Neural crest cell (in vitro differentiated cells): ENCODE measurements around the gene ELMOD2. TPM values are rescaled to one million over a fixed set of nuclear protein-coding genes. Genes with fewer than 3 reads are reported as not detected.

Experiments
- DNase-seq: peaks from one replicate; pipeline ENCODE4 v3.0.0; 2021; ENCODE audit warnings: low read depth, mixed read lengths, low spot score
- H3K27ac Mint-ChIP-seq: one replicate; pipeline ENCODE4 v1.8.0; 2021; ENCODE audit warnings: mild to moderate bottlenecking, mixed read lengths; ENCODE audit not compliant: unreplicated experiment
- H3K27me3 Mint-ChIP-seq: 2 replicates; pipeline ENCODE4 v1.8.0; 2021; ENCODE audit warnings: low read depth, mild to moderate bottlenecking, mixed read lengths
- H3K36me3 Mint-ChIP-seq: 2 replicates; pipeline ENCODE4 v1.8.0; 2021; ENCODE audit warnings: low read depth, mild to moderate bottlenecking, mixed read lengths
- H3K4me1 Mint-ChIP-seq: 2 replicates; pipeline ENCODE4 v1.8.0; 2021; ENCODE audit warnings: mixed read lengths
- H3K4me3 Mint-ChIP-seq: one replicate; pipeline ENCODE4 v1.8.0; 2021; ENCODE audit warnings: mild to moderate bottlenecking, mixed read lengths
- H3K9me3 Mint-ChIP-seq: 2 replicates; pipeline ENCODE4 v1.8.0; 2021; ENCODE audit warnings: mixed read lengths
- CTCF ChIP-seq: fragments of 200-600 bp; sonication (generic); conservative IDR thresholded peaks from 2 replicates; pipeline ENCODE4 v1.5.0; 2021; ENCODE audit warnings: antibody characterized with exemption, mild to moderate bottlenecking
- long read RNA-seq: library from polyadenylated mRNA; unstranded; transcript quantifications from one replicate; pipeline ENCODE4 v2.0.0, GENCODE V29; 2020
- total RNA-seq: library from RNA; stranded (reverse); gene quantifications from 2 replicates; pipeline ENCODE4 v1.2.1, GENCODE V29; 2021

Gene ELMOD2, protein sequence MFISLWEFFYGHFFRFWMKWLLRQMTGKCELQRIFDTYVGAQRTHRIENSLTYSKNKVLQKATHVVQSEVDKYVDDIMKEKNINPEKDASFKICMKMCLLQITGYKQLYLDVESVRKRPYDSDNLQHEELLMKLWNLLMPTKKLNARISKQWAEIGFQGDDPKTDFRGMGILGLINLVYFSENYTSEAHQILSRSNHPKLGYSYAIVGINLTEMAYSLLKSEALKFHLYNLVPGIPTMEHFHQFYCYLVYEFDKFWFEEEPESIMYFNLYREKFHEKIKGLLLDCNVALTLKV
- 49.1 and 52.3 TPM in 2 replicates for total RNA-seq
- long read RNA-seq, full-length matches to known transcripts = 20 of 31 reads
- long read RNA-seq, partial matches to known transcripts = 0 of 31 reads
- long read RNA-seq, other reads (novel, unspliced or antisense) = 11 of 31 reads

DNA sequence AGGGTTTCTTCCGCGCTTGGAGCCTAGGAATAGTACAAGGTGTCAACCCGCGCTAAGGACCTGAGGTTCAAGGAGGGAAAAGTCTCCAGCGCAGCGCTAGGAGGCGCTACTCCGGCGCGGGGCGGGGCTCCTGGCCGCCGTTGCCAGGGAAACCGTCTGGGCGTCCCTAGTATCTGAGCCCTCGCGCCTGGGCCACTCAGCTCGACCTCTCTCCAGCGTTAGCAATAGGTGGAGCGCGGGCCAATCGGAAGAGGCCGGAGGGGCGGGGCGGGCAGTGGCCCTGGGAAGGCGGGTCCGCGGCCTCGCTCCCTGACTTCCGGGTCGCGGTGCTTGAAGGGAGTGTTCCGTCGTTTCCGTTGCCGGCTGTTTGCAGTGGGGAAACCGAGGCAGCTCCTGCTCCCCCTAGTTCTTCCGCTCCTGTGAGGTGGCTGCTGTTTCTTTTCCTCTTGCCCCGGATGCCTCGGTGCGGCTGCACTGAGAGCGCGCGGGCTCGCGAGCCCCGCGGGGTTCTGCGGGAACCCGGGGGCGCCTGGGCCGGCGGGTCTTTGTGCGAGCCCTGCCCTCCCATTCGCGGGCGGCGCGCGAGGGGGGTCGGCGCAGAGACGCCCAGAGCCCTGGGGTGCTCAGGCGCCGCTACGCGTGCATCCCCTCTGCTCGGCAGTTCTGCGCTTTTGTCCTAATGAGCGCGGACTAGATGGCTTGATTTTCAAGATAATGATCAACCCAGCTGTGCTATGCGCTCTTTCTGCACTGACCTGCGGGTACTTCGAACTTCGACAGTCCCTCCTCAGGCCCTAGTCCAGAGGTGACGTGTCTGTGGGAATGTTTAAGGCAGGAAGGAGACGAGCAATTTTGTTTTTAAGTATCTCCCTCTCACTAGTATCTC, at the start of gene ELMOD2:
Gene ELMOD2 (plus strand): TSS at position 312 of the 886 bp plus-strand sequence. CDS start 1,261 bp downstream, outside the sequence.
- Mint-ChIP-seq H3K27ac (peak within 1 kb of the TSS; percentile 94), H3K4me3 (peak within 1 kb of the TSS; percentile 93), H3K36me3 (peaks cover 18% of the 10 kb centered on the region)

DNA sequence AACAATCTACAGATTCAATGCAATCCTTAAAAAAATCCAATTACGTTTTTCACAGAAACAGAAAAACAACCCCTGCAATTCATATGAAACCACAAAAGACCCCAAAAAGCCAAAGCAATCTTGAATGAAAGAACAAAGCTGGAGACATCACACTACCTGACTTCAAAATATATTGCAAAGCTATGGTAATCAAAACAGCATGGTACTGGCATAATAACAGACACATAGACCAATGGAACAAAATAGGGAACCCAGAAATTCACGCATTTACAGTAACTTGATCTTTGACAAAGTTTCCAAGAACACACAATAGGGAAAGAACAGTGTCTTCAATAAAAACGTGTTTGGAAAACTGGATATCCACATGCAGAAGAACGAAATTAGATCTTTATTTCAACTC, 40.5 kb upstream of the ELMOD2 start:
- H3K27ac Mint-ChIP-seq = no peak overlapping the region
- DNase-seq = no peak
- TF ChIP-seq CTCF = no peak
- peaks cover 10% of the 10 kb centered on the region for H3K9me3 Mint-ChIP-seq
- no peaks in the 10 kb centered on the region for H3K4me1 Mint-ChIP-seq
- H3K27me3 Mint-ChIP-seq = no peaks in the 10 kb centered on the region
- no peak overlapping the region for H3K4me3 Mint-ChIP-seq
- peaks cover 8% of the 10 kb centered on the region for H3K36me3 Mint-ChIP-seq

More for the DNA sequence above, at the start of gene ELMOD2:
- Mint-ChIP-seq H3K4me1 (peaks cover 29% of the 10 kb centered on the region), H3K27me3 (no peaks in the 10 kb centered on the region), H3K9me3 (no peaks in the 10 kb centered on the region)
- peak; percentile 94 for DNase-seq
- TF ChIP-seq CTCF = peak; percentile 94

DNA sequence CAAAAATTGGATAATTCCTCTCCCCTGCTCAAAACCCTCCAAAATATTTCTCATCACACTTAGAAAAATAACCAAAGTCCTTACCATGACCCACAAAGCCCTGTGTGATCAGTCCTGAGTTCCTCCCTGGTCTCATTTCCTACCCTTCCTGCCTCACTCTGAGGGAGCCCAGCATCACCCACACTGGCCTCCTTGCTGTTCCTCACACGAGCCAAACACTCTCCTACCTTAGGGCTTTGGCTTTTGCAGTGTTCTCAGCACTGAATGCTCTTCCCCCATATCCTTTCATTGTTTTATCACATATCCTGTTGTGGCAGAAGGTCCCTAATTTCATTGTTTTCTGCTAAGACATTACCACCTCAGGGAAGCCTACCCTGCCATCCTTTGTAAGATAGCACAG, 38.0 kb upstream of the ELMOD2 start:
- H3K27ac Mint-ChIP-seq = no peak overlapping the region
- H3K4me3 Mint-ChIP-seq = no peak overlapping the region
- peaks cover 5% of the 10 kb centered on the region for H3K27me3 Mint-ChIP-seq
- no peak for DNase-seq
- peaks cover 10% of the 10 kb centered on the region for H3K9me3 Mint-ChIP-seq
- TF ChIP-seq CTCF = no peak
- H3K36me3 Mint-ChIP-seq = peaks cover 8% of the 10 kb centered on the region
- no peaks in the 10 kb centered on the region for H3K4me1 Mint-ChIP-seq

DNA sequence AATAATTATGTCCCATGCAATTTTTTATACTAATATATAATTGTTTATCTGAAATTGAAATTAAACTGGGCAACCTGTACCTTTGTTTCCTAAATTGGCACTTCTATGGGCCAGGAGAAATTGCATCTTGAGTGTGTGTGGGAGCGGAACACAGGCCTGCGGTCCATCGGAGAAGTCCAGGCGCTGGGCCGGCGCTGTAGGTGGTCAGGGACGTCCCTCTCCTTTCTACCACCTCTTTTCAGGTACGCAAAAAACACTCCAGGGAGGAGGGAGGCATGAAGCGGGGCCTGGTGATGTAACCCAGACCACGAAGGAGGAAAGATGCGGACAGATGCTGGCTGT, 26.6 kb upstream of the ELMOD2 start:
- no peak for DNase-seq
- Mint-ChIP-seq H3K27me3 (peaks cover 62% of the 10 kb centered on the region), H3K36me3 (no peaks in the 10 kb centered on the region), H3K9me3 (no peaks in the 10 kb centered on the region), H3K4me1 (peaks cover 4% of the 10 kb centered on the region), H3K4me3 (peak overlapping the region; percentile 74), H3K27ac (no peak overlapping the region)
- no peak for TF ChIP-seq CTCF

DNA sequence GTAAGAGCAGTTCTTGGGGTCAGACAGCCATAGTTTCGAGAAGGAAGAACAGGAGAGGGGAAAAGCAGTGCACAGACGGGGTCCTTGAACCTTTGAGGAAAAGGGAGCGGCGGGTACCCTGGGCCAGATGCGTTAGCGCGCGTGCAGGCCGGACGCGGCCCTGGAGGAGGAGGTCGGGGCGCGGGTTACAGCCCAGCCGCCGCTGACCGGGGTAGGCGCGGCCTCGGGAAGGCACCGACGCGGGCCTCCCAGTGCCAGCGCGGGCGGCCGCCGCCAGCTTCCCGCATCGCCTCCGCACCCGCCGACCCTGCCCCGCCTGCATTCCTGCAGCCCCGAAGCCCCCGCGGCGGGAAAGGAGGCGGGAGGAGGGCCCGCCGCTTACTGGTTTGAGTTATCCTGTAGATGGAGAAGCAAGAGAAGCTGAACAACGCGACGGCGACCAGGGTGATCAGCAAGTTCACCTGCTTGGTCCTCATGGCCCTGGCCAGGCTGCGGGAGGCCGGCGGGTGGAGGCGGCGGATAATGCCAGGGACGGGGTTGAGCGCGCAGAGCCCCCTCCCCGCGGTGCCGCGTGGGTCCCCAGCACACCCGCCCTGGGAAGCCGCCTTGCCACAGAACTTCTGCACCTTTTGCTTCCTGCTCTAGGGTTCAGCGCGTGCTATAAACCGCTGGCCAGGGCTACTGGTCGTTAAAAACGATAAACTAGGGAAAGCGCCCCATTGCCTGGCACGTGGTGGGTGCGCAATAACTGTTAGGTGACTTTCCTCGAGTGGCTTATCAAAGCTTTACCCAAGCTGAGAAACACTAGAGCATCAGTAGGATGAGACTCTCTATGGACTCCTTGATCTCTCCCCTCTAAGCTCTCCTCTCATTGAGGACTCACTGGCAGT, 26.0 kb upstream of the ELMOD2 start, which contains the start of gene MGAT4D:
Gene MGAT4D (minus strand): TSS at position 547 of the 890 bp plus-strand sequence. CDS start 71 bp downstream, at position 476.
- peaks cover 68% of the 10 kb centered on the region for H3K27me3 Mint-ChIP-seq

More for the DNA sequence above, 26.0 kb upstream of the ELMOD2 start, which contains the start of gene MGAT4D:
- no peak within 1 kb of the TSS for H3K27ac Mint-ChIP-seq
- peak within 1 kb of the TSS; percentile 74 for H3K4me3 Mint-ChIP-seq
- H3K36me3 Mint-ChIP-seq = no peaks in the 10 kb centered on the region
- peaks cover 4% of the 10 kb centered on the region for H3K4me1 Mint-ChIP-seq
- peak; percentile 16 for DNase-seq
- H3K9me3 Mint-ChIP-seq = no peaks in the 10 kb centered on the region
- TF ChIP-seq CTCF = no peak
